Measurements from ENCODE around the gene UGT3A1. TPM values are rescaled to one million over a fixed set of nuclear protein-coding genes. Genes with fewer than 3 reads are reported as not detected.

UGT3A1 gene
- total RNA-seq, 1 donor from 2014 or later: 12.5 TPM

DNA sequence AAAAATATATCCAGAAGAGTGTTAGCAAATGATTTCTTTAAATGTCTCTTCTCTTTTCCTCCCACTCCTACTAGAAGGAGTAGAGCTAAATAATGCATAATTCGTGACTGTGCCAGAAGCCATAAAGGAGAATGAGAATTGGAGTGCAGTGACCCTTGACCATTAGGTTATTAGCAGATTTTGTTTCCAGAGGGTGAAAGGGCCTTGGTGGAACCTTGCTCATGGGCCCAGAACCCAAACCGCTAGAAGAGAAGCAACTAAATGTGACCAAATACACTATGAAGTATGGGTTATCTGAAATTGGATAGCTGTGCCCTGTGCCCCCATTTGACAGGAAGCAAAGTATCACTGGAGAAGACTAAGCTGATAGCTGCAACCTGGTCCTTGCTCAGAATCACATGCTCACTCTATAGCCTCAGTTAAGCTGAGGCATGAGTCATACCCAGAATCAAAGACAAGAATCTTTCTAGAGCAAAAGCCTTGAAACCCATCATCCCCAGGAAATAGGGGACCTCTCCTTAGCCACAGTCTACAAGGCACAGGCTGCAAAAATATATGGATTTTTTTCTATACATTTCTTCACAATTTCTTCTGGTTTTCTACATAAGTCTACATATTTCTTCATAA, 89.0 kb downstream of the UGT3A1 start:
- Histone ChIP-seq H3K4me3 (ENCODE audit: low read length in 3 of 3) (no peak overlapping the region), H3K36me3 (ENCODE audit: control insufficient read depth in 3 of 3, insufficient read depth in 3 of 3, low read length in 3 of 3) (no peaks in the 10 kb centered on the region), H3K9ac (ENCODE audit: low read depth in 1 of 3, low read length in 3 of 3) (no peak overlapping the region), H3K9me3 (ENCODE audit: control insufficient read depth in 3 of 3, low read length in 3 of 3) (no peaks in the 10 kb centered on the region), H3K27me3 (ENCODE audit: control insufficient read depth in 3 of 3, insufficient read depth in 3 of 3, low read length in 3 of 3) (no peaks in the 10 kb centered on the region), H3K4me1 (ENCODE audit: control insufficient read depth in 3 of 3, insufficient read depth in 3 of 3, low read length in 3 of 3) (no peaks in the 10 kb centered on the region), H3K27ac (ENCODE audit: low read depth, low read length) (no peak overlapping the region)

Other genes starting within 250 kb of the UGT3A1 start
- 0.52 TPM for gene IL7R, start 134.5 kb downstream of the UGT3A1 start, total RNA-seq
- not detected for gene CAPSL, start 52.8 kb downstream of the UGT3A1 start, total RNA-seq
- under 0.01 TPM for gene UGT3A2, start 75.5 kb upstream of the UGT3A1 start, total RNA-seq
- 13.0 TPM for gene LMBRD2, start 160.5 kb upstream of the UGT3A1 start, total RNA-seq
- gene SKP2, start 160.7 kb upstream of the UGT3A1 start, total RNA-seq: 34.4 TPM

All from skeletal muscle tissue (tissue), 4 donors.